Epidermal melanocyte (primary cell): Measurements from ENCODE around the gene SNRPD3.
"Not testable (repeated sequence)": the region's sequence is repeated elsewhere in the genome, so short reads cannot be mapped to it uniquely, and the experiment has no call there.

Experiments used
- DNase-seq: peaks from one replicate; pipeline ENCODE4 v3.0.0; 2011; ENCODE audit warnings: low spot score; ENCODE audit not compliant: insufficient read length

Gene SNRPD3

DNA sequence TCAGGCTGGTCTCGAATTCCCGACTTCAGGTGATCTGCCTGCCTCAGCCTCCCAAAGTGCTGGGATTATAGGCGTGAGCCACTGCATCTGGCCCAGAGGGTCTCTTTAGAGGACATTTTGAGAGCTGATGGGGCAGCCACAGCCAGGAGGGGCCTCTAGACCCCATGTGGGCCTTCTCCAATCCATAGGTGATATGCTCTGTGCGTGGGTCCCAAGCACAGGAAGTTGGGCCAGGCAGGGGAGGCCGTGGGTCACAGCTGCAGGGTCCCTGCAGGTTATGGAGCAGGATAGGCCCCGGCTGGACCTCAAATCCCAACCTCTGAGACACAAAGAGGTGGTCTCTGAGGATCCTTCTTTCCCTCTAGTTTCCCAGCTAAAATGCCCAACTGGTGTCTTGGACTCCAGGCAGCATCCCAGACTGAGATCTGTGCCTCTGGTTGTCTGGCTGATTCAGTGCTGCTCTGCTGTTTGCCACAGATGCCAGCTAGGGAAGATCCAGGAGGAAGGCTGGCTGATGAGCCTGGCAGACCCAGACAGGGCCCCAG is 35.6 kb downstream of the SNRPD3 start:
- no peak for DNase-seq

DNA sequence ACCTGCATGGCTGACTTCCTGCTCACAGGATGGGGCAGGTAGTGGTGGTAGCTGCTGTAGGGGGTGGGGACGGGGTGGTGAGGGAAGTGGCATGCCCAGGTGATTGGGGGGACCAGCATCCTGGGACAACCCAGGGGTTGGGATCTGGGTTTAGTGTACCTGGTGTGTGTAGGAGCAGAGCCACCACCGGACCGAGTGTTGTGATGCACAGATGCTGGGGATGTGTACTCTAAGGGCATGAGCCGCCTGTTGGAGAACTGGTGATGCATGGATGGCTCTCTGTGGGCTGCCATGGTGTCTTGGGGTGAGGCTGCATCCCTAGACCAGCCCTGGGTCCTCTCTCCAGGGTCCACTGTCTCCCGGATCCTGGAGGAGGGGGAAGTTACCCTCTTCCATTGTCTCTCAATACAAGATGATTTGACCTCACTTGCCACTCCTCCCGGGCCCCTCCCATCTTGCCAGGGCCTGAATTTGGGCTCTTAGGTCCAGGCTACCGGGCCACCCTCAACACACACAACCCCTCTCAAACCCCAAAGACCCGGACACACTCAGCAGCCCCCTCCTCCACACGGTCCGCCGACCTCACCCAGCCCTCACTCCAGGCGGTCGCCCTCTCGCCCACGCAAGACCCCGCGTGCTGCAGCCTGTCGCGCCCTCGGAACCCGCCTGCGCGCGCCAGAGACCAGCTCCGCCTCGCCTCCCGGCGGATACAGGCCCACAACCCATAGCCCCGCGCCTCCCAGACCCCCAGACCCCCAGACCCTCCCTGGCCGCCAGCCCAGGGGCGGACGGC is 36.5 kb downstream of the SNRPD3 start:
- DNase-seq, result no peak

DNA sequence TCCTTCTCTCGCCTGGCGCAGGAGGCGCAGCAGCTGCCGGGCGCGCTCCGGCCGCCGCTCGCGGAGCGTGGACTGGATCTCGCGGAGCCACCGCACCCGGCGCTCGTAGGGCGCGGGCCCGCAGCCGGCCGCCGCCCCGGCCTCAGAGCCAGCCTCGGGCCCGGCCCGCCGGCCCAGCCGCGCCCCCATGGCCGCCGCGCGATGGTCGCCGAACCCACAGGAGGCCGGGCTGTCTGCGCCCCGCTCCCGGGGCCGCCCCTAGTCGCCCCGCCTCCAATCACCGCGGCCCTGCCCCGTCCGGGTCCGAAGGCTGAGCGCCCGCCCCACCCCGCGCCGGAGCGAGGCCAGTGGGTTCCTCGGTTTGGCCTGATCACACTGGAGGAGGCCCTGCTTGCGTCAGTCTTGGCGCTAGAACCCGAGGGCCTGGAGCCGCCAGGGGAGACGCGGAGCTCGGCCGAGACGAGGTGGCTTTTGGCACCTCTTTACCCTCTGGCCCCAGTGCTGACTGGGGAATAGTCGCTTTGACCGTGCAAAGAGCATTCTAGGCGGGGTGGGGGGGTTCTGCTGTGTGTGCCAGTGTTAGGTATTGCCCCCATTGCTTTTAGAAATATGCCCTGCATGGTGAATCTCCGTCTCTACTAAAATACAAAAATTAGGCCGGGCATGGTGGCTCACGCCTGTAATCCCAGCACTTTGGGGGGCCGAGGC is 37.2 kb downstream of the SNRPD3 start, which contains the start of gene LRRC75B:
Gene LRRC75B (minus strand): TSS at position 223 of the 708 bp plus-strand sequence. CDS start 34 bp downstream, at position 189.
- peak; percentile 80 for DNase-seq

DNA sequence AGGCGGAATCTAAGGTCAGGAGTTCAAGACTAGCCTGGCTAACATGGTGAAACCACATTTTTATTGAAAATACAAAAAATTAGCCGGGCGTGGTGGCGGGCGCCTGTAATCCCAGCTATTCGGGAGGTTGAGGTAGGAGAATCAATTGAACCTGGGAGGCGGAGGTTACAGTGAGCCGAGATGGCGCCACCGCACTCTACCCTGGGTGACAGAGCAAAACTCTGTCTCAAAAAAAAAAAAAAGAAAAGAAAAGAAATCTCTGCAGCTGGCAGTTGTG is 37.7 kb downstream of the SNRPD3 start:
- not testable (repeated sequence) for DNase-seq

DNA sequence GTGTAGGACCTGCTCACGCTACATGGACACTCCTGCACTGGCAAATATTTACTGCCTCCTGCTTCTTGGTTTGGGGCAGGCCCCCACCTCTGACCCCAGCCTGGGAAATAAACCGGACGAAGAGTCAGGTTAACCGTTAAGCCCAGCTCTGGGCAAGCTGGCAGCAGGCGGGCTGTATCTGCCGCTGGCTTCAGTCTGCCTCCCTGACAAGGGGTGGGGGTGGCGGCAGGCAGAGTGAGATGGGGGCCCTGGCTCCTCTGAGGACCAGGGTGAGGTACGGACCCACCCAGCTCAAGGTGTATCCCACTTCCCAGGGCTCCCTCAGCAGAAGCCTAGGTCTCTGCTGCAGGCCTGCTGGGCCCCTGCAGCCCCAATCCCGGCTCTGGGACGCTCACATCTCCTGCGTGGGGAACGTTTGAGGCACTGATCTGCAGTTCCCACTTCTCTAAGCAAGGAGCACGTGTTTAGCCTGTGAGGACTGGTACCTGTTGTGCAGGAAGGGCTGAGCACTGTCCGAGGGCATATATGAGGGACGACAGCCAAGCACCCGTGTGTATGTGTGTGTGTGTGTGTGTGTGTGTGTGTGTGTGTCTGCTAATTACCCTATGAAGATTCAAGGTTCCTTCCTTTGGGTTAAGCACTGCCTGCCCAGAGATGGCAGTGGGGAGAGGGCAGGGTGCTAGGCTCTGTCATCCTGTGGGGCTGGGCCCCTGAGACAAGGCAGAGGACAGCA is 38.2 kb downstream of the SNRPD3 start:
- no peak for DNase-seq

DNA sequence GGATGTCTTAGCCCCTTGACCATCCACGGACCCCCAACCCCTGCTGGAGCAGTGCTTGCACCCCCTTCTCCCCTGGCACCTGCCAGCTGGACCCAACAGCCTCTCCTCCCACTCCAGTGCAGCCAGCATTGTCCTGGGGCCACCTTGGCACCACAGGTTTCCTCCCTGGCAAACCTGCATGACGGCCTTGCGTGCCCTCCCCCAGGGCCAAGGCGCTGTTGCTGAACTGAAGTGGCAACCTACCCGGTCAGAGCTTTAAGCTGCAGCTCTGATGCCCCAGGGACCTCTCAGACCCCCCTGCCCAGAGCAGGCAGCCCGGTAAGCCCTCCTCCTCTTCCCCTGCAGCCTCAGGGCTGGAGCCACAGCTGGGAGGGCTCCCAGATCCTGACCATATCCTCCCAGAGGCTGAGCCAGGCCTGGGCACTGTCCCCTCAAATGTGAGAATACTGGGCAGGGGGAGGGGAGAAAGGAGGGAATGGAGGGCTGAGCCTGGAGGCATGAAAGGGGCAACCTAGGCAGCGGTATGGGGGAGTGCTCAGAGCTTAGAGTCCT is 38.8 kb downstream of the SNRPD3 start:
- no peak for DNase-seq

DNA sequence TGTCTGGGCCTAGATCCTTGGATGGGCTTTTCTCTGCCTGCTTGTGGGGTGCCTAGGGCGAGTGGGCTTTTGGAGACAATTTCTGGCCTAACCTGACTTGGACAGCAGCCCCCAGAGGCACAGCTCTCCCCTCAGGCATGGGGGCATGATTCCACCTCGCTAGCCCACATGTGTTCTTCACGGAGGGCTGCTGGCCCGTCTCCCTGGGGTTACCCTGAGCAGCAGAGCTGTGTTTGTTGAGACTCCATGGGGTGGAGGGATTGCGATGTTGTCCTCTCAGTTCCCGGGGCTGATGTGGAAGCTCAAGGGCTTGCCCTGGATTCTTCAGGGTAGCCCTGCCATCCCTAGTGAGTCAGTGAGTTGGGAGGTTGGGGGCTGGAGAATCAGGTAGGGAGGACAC is 39.4 kb downstream of the SNRPD3 start:
- no peak for DNase-seq

DNA sequence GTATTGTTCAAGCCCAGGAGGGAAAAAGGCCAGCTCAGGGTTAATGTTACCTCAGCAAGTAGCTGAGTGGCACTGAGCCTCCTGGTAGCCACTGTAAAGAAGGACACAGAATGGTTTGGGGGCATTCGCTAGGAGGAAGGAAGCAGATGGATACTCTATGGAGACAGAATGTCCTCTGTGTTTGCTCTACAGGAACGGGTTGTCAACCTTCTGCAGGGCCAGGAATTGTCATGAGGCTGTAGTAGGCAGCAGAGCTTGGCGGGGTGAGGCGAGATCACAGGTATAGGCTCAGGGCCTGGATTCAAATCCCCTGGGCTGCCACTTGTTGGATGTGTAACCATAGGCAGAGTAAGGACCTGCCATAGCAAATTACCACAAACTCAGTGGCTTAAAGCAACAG is 40.1 kb downstream of the SNRPD3 start:
- no peak for DNase-seq

DNA sequence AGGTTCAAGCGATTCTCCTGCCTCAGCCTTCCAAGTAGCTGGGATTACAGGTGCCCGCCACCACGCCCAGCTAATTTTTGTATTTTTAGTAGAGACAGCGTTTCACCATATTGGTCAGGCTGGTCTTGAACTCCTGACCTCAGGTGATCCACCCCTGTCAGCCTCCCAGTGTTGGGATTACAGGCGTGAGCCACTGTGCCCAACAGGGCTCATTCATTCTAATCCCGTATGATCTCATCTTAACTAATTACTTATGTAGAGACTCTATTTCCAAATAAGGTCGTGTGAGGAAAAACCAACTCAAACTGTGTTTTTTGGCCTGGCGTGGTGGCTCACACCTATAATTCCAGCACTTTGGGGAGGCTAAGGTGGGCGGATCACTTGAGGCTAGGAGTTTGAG is 41.3 kb downstream of the SNRPD3 start:
- DNase-seq, result not testable (repeated sequence)

DNA sequence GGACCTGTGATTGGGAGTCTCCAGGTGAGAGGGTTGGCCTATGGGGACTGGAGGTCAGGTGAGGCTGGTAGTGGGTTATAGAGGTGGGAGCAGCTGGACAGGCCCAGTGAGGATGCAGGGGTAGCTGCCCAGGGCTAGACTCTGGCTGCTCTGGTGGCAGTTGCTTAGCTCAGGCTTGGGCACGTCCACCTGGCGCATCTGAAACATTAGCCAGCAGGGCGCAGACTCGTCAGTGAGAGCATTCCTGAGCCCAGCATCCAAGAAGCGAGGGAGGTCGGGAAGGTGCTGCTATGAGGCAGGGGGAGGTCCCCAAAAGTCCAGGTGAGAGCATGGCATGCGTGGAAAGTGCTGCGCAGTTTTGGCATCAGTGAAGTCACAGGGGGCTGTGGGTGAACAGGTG is 43.7 kb downstream of the SNRPD3 start:
- no peak for DNase-seq

DNA sequence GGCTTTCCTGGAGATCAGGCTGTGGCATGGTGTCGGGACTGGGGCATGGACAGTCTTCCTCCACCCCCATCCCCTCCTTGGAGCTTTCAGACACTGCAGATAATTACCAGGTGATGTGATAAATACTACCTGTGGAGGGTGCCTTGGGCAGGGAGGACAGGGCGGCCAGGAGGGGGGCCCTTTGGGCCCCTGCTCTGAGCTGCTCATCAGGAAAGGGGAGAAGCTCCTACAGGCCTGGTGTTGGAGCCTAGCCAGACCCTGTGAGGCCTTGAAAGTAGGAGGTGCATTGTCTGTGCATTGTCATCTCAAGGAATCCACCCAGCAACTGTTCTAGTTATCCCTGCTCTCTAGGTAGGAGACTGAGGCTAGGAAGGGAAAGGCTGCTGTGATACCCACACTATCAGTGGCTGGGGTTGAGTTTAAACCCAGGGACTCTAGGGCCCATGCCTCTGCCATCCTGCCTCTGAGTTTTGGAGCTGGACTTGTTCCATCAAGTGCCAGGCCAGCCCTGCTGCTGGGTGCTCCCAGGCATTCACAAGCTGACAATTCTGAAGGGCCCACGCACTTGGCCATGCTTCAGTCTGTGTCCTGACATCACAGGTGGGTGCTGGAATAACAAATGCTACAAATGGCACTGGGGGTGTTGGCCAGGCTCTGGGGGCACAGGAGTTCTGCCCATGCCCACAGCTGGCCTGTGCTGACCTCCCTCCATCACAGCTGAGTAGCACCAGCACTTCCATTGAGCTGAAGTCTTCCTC is 44.3 kb downstream of the SNRPD3 start:
- DNase-seq, result not testable (repeated sequence)

DNA sequence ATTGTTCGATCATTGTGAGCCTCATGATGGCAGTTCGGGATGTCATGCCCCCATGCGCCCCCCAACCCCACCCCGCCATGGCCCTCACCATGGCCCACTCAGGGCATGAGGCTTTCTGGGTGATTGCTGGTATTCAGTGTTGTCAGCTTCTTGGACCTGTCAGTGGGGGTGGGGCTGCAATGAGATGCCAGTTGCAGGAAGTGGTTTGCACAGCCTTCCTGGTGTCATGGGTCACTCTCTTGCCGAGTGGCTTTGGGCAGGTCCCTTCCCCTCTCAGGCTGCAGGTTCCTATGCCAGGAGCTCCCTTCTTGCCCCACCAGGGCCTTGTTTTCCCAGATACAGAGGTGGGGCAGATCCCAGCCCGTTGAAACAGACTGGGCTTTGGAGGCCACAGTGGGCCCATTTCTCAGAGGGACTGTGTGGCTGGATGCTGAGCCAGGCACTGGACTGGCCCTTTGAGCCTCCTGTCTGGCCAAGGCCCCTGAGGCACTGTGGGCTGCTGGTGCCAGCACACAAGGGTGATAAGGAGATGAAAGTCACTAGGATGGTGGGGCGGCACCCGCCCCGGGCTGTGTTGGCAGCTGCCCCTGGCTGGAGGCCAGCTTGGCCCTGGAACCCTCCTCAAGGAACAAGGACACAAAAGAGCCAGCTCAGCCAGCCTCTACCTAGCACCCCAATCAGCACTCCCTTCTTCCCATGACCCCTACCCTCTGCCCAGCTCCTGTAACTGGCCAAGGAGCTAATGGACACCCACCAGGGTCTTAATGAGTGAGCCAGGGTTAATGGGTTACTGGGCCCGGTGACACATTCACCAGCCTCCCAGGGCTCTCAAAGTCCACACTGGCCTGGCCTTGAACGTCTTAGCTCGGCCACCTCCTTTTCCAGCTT is 45.7 kb downstream of the SNRPD3 start:
- no peak for DNase-seq

DNA sequence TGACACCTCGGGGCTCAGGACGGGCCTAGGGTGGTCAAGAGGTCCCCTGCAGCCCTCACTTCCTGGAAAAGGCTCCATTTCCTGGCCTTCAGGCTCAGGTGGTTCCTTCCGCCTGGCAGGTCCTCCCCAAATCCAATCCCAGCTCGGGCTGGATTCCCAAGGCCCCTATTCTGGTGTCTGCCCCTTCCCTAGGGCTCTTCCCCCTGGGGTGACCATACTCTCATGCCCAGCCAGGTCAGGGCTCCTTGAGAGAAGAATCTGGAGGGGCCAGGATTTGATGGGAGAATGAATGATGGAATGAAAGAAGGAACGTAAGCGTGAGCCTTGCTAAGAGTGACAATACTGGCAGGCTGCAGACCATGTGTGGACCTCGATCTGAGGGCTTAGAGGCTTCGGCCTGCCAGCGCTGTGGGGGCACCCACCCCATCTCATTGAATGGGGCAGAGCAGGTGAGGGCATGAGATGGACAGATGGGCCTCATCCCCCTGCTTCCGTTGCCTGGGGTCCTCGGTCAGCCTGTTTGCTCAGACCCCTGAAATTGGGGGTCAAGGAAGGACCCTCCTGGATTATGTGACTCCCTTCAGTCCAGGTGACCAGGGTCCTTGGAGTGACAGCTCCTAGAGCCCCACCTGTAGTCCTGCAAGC is 46.4 kb downstream of the SNRPD3 start:
- DNase-seq, result not testable (repeated sequence)

DNA sequence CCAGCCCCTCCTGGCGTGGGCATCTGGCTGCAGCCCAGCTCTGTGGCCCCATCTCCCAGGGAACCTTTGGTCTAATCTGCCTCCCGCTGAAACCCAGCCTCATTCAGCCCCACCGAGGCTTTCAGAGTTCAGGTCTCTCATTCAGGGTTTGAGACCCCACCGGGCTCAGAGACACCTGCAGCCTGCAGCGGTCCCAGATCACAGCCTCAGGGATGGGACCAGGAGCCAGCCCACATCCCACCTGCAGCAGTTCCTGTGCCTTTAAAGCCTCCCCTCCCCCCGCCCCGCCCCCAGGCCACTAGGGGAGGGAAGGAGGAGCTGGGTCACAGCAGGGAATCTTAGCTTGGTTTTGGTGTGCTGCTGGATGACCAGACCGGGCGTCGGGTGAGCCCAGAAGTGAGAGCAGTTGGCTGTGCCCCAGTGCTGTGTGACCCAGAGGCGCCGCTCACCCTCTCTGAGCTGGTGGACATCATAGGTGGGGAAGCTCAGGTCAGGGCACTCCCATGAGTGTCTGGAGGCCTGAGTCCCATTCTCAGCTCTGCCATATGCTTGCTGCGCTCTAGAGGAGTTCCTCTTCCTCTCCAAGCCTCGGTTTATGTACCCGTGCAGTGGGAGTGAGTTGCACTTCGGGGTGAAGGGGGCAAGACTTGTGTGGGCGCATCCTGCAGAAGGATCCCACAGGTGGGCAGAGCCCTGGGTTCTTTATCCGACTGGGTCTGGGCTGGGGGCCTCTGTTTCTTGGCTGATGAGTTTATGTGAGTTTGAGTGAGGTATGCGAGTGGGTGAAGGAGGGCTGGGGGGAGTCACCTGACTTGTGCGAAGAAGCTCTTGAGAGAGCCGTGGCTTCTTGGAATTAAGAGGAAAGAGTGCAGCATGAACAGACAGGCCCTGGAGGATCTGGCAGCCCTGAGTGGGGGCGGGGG is 47.3 kb downstream of the SNRPD3 start, which contains the start of gene GGT1:
Gene GGT1 (plus strand): TSS at position 347 of the 923 bp plus-strand sequence. CDS start 7,889 bp downstream, outside the sequence.
- DNase-seq, result not testable (repeated sequence)

DNA sequence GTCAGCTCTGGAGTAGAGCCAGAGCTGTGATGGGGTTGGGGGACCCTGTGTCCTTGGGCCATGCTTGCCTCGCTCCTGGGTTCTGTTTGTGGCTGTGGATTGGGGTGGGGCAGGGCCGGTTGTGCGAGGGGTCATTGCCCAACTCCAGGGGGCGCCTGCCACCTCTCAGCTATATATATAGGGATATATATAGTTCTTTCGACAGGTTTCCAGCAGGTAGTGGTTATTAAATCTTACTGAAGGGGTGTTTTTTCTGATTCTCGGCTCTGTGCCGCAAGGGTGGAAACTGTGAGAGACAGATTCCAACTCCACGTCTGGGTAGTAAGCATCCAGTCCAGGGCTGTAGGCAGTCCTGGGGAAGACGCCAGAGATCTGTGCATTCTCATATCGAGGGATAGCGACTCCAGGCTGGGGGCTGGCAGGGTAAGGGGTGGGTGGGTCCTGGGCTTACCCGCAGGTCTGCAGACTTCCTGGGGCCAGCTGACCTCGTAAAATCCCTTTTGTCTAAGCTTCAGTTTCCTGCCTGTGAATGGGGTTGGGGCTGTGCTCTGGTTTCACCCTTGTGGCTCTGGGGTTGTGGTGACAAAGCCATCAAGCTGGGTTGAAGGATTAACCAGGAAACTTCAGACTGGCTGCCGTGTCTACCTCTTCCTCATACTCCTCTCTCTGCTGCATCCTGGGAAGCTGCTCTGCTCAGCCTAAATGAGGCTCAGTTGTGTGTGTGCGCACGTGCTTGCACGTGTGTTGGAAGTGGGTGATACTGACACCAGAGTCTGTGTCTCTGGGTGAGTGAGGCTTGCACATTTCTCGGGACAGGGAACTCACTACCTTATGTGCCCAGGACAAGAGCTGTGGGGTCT is 48.2 kb downstream of the SNRPD3 start:
- DNase-seq, result not testable (repeated sequence)

DNA sequence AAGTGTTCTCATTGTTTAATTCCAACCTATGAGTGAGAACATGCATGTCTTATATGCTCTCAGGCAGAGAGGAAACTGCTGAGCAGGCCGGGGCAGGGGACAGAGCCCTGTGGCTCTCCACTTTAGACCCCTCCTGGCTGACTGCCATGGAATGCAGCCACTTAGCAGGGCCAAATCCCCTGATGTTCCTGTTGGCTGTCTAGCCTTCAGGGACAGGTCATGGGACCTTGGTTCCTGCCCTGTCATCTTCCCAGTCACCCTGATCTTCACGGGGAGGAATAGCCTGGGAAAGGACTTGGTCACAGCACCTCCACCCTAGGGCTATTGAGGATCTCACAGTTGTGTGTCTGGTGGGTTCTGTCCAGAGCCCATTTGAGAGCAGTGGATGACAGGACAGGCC is 50.5 kb downstream of the SNRPD3 start:
- DNase-seq, result not testable (repeated sequence)

DNA sequence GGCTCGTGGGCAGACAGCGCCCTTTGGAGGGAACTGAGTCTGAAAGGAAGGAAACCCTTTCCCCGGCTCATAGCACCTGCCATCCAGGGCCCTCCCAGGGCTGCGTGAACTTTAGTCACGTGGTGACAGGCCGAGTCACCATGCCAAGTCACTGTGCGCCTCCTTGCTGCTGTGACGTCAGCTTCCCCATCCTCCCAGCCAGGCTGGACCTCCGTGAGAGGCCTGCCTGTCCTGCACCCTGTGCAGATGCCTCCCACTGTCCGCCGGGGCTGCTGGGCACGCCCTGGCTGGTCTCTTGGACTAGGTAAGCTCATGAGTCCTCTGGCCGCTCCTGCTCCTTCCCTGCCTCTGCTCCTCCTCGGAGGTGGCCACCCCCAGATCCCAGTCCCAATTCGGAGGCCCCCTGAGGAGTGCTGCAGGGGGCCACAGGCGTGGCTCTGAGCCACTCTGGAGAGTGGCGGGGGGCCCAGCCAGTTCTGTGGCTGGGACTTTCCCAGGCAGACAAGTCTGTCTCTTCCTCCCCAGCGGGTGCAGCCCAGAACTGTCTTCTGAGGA is 51.7 kb downstream of the SNRPD3 start:
- DNase-seq, result not testable (repeated sequence)
